GM23248 (cell line): Measurements from ENCODE around the gene EEPD1. TPM values are rescaled to one million over a fixed set of nuclear protein-coding genes. Genes with fewer than 3 reads are reported as not detected.

ENCODE experiments used
- DNase-seq: peaks from one replicate; pipeline ENCODE4 v3.0.0-alpha.2; 2015
- H2AFZ ChIP-seq: fragments of 200-600 bp; sonication (generic); 2 replicates; pipeline ENCODE4 v1.6.1; 2016; ENCODE audit warnings: antibody characterized with exemption
- H3F3A ChIP-seq: fragments of 200-600 bp; sonication (generic); 2 replicates; pipeline ENCODE4 v1.6.1; 2016; ENCODE audit warnings: mild to moderate bottlenecking, antibody characterized with exemption, mixed run types; ENCODE audit not compliant: insufficient read depth
- H3K27ac ChIP-seq: fragments of 200-600 bp; sonication (generic); 2 replicates; pipeline ENCODE4 v1.5.1; 2016; ENCODE audit warnings: mild to moderate bottlenecking
- H3K27me3 ChIP-seq: fragments of 200-600 bp; sonication (generic); replicated peaks from 2 replicates; pipeline ENCODE4 v1.6.1; 2016; ENCODE audit warnings: mild to moderate bottlenecking; ENCODE audit not compliant: insufficient read depth
- H3K36me3 ChIP-seq: fragments of 200-600 bp; sonication (generic); 2 replicates; pipeline ENCODE4 v1.6.1; 2016; ENCODE audit warnings: low read depth, mild to moderate bottlenecking
- H3K4me1 ChIP-seq: fragments of 200-600 bp; sonication (generic); 2 replicates; pipeline ENCODE4 v1.6.1; 2016; ENCODE audit warnings: mild to moderate bottlenecking; ENCODE audit not compliant: insufficient read depth
- H3K4me2 ChIP-seq: fragments of 200-600 bp; sonication (generic); one replicate; pipeline ENCODE4 v1.6.1; 2016; ENCODE audit warnings: mild to moderate bottlenecking; ENCODE audit not compliant: unreplicated experiment
- H3K4me3 ChIP-seq: fragments of 200-600 bp; sonication (generic); 2 replicates; pipeline ENCODE4 v1.5.1; 2016; ENCODE audit warnings: mild to moderate bottlenecking
- H3K79me2 ChIP-seq: fragments of 200-600 bp; sonication (generic); 2 replicates; pipeline ENCODE4 v1.6.1; 2016; ENCODE audit warnings: mild to moderate bottlenecking; ENCODE audit not compliant: insufficient read depth
- H3K9ac ChIP-seq: fragments of 200-600 bp; sonication (generic); 2 replicates; pipeline ENCODE4 v1.6.1; 2016; ENCODE audit warnings: mild to moderate bottlenecking
- H3K9me2 ChIP-seq: fragments of 200-600 bp; sonication (generic); 2 replicates; pipeline ENCODE4 v1.6.1; 2016; ENCODE audit warnings: mixed run types, mild to moderate bottlenecking, moderate library complexity; ENCODE audit not compliant: insufficient read depth
- H3K9me3 ChIP-seq: fragments of 200-600 bp; sonication (generic); one replicate; pipeline ENCODE4 v1.6.1; 2017; ENCODE audit warnings: low read depth
- H4K20me1 ChIP-seq: fragments of 200-600 bp; sonication (generic); 2 replicates; pipeline ENCODE4 v1.6.0; 2016; ENCODE audit not compliant: insufficient read depth
- EZH2 ChIP-seq: fragments of 200-600 bp; sonication (generic); IDR thresholded peaks from 2 replicates; pipeline ENCODE4 v1.6.1; 2018; ENCODE audit warnings: antibody characterized with exemption, mild to moderate bottlenecking; ENCODE audit not compliant: insufficient read depth, poor library complexity, severe bottlenecking
- EZH2phosphoT487 ChIP-seq: fragments of 200-600 bp; sonication (generic); IDR thresholded peaks from 2 replicates; pipeline ENCODE4 v1.6.1; 2018; ENCODE audit warnings: antibody characterized with exemption, moderate library complexity, mild to moderate bottlenecking, low read depth; ENCODE audit not compliant: insufficient read depth
- WGBS, 2 experiments: methylation state at CpG; one replicate each; pipeline ENCODE4 v1.1.6; 2015 to 2017; ENCODE audit warnings: low lambda C conversion rate in 2 of 2, low coverage in 1 of 2; ENCODE audit errors: missing lambda C conversion rate in 2 of 2; 5-methylcytosine and 5-hydroxymethylcytosine counted together
- in situ Hi-C: fragments of 300-500 bp; cut with MboI; formaldehyde crosslinking; loops from 2 replicates; pipeline ENCODE4 v1.15.0; 2020
- polyA plus RNA-seq: library from polyadenylated mRNA; unstranded; fragments of >200 nt; fragmentation: Nextera tagmentation; extraction: Ambion mirVana; gene quantifications from 2 replicates; pipeline ENCODE4 v1.2.1, GENCODE V29; 2016
- total RNA-seq: library from RNA; depleted of rRNA; stranded (reverse); fragments of >200 nt; shearing (Covaris generic); gene quantifications from 2 replicates; pipeline ENCODE4 v1.2.3, GENCODE V29; 2014

EEPD1 gene
- total and polyA plus RNA-seq, 2 experiments from 2014 or later, result 1.6 to 5.2 TPM

- H4K20me1 ChIP-seq, result no peaks in the 10 kb centered on the region
- peak overlapping the region; percentile 66 for H2AFZ ChIP-seq
These were observed 21.6 kb upstream of the EEPD1 start for GRCh38 chr7:36131499-36131898.

GRCh38 chr7:36132012-36132411, 21.0 kb upstream of the EEPD1 start:
- no peaks in the 10 kb centered on the region for H3K9me3 ChIP-seq
- no peaks in the 10 kb centered on the region for H3F3A ChIP-seq
- H3K9me2 ChIP-seq, result no peaks in the 10 kb centered on the region
- H3K4me1 ChIP-seq, result peaks cover 8% of the 10 kb centered on the region
- H3K79me2 ChIP-seq, result no peaks in the 10 kb centered on the region
- H3K27ac ChIP-seq, result no peak overlapping the region
- H3K36me3 ChIP-seq, result no peaks in the 10 kb centered on the region
- no peak overlapping the region for H3K9ac ChIP-seq
- no peak overlapping the region for H2AFZ ChIP-seq
- in situ Hi-C loops, result no loop called here
- no peaks in the 10 kb centered on the region for H3K27me3 ChIP-seq
- H4K20me1 ChIP-seq, result no peaks in the 10 kb centered on the region
- no peak overlapping the region for H3K4me3 ChIP-seq
- no peak for TF ChIP-seq EZH2
- no peak for TF ChIP-seq EZH2phosphoT487
- no peak overlapping the region for H3K4me2 ChIP-seq
- 86 to 92% methylated on average over 8 of the region's 8 CpGs for WGBS, 2 experiments
- DNase-seq, result no peak

More at GRCh38 chr7:36131499-36131898, 21.6 kb upstream of the EEPD1 start:
- H3K9ac ChIP-seq, result no peak overlapping the region
- no peaks in the 10 kb centered on the region for H3K9me2 ChIP-seq
- TF ChIP-seq EZH2, result no peak
- no peak for TF ChIP-seq EZH2phosphoT487
- H3K4me1 ChIP-seq, result peaks cover 8% of the 10 kb centered on the region
- in situ Hi-C loops, result no loop called here
- WGBS, 2 experiments, result 69 to 74% methylated on average over 7 of the region's 7 CpGs
- H3K79me2 ChIP-seq, result no peaks in the 10 kb centered on the region
- H3F3A ChIP-seq, result no peaks in the 10 kb centered on the region
- H3K27ac ChIP-seq, result no peak overlapping the region
- no peak overlapping the region for H3K4me2 ChIP-seq
- H3K36me3 ChIP-seq, result no peaks in the 10 kb centered on the region
- DNase-seq, result no peak
- no peaks in the 10 kb centered on the region for H3K27me3 ChIP-seq
- H3K4me3 ChIP-seq, result no peak overlapping the region
- H3K9me3 ChIP-seq, result no peaks in the 10 kb centered on the region

GRCh38 chr7:36135700-36136099, 17.4 kb upstream of the EEPD1 start:
- no peaks in the 10 kb centered on the region for H3K79me2 ChIP-seq
- no peaks in the 10 kb centered on the region for H3K9me2 ChIP-seq
- no peak overlapping the region for H3K4me2 ChIP-seq
- in situ Hi-C loops, result no loop called here
- no peaks in the 10 kb centered on the region for H3K27me3 ChIP-seq
- no peak overlapping the region for H2AFZ ChIP-seq
- H3K9ac ChIP-seq, result no peak overlapping the region
- no peaks in the 10 kb centered on the region for H3K36me3 ChIP-seq
- no peaks in the 10 kb centered on the region for H3F3A ChIP-seq
- no peak overlapping the region for H3K4me3 ChIP-seq
- no peaks in the 10 kb centered on the region for H4K20me1 ChIP-seq
- no peaks in the 10 kb centered on the region for H3K9me3 ChIP-seq
- no peak overlapping the region for H3K27ac ChIP-seq
- WGBS, 2 experiments, result 88% methylated on average over 4 of the region's 4 CpGs
- H3K4me1 ChIP-seq, result no peaks in the 10 kb centered on the region
- DNase-seq, result no peak
- TF ChIP-seq EZH2phosphoT487 (no peak), EZH2 (no peak)

GRCh38 chr7:36137258-36137657, 15.8 kb upstream of the EEPD1 start:
- H3F3A ChIP-seq, result no peaks in the 10 kb centered on the region
- in situ Hi-C loops, result no loop called here

GRCh38 chr7:36137754-36138153, 15.3 kb upstream of the EEPD1 start:
- Histone ChIP-seq H3K36me3 (no peaks in the 10 kb centered on the region), H3K4me1 (no peaks in the 10 kb centered on the region), H4K20me1 (no peaks in the 10 kb centered on the region), H3K9ac (no peak overlapping the region), H3K27ac (no peak overlapping the region), H3K4me3 (no peak overlapping the region), H3K9me3 (no peaks in the 10 kb centered on the region), H3F3A (no peaks in the 10 kb centered on the region), H3K79me2 (no peaks in the 10 kb centered on the region), H3K27me3 (no peaks in the 10 kb centered on the region), H3K4me2 (no peak overlapping the region), H2AFZ (no peak overlapping the region), H3K9me2 (no peaks in the 10 kb centered on the region)
- no peak for DNase-seq
- no peak for TF ChIP-seq EZH2
- TF ChIP-seq EZH2phosphoT487, result no peak
- WGBS, 2 experiments, result 48 to 55% methylated on average over 2 of the region's 2 CpGs
- in situ Hi-C loops, result no loop called here

More at GRCh38 chr7:36137258-36137657, 15.8 kb upstream of the EEPD1 start:
- DNase-seq, result no peak
- H3K4me1 ChIP-seq, result no peaks in the 10 kb centered on the region
- H3K9me3 ChIP-seq, result no peaks in the 10 kb centered on the region
- no peaks in the 10 kb centered on the region for H3K36me3 ChIP-seq
- H3K9me2 ChIP-seq, result no peaks in the 10 kb centered on the region
- no peak overlapping the region for H3K9ac ChIP-seq
- H3K4me3 ChIP-seq, result no peak overlapping the region
- no peaks in the 10 kb centered on the region for H4K20me1 ChIP-seq
- no peaks in the 10 kb centered on the region for H3K27me3 ChIP-seq
- H2AFZ ChIP-seq, result no peak overlapping the region
- H3K79me2 ChIP-seq, result no peaks in the 10 kb centered on the region
- TF ChIP-seq EZH2phosphoT487, result no peak
- no peak for TF ChIP-seq EZH2
- no peak overlapping the region for H3K27ac ChIP-seq
- H3K4me2 ChIP-seq, result no peak overlapping the region
